GM12878 (cell line): ENCODE measurements around the gene FAM221B. TPM values are rescaled to one million over a fixed set of nuclear protein-coding genes. Genes with fewer than 3 reads are reported as not detected.

Experiments used
- ATAC-seq: fragments of 200-7000 bp; cut with Tn5 transposase; 3 replicates; pipeline ENCODE4 v1.9.1; 2020; ENCODE audit warnings: mild to moderate bottlenecking, moderate library complexity
- BruUV-seq: library from RNA; stranded (reverse); fragments of 400-500 nt; replicated peaks from 2 replicates; lab custom pipeline; 2021; lab: Mats Ljungman, UMichigan
- CTCF ChIA-PET: fragments of 300-600 bp; sonication (Branson Sonifier 250); formaldehyde crosslinking; extraction: SDS; loops from one replicate; lab custom pipeline; 2021; ENCODE audit warnings: inconsistent platforms; lab: Yijun Ruan, JAX
- POLR2A ChIA-PET: fragments of 350-600 bp; formaldehyde crosslinking; extraction: SDS; loops from one replicate; lab custom pipeline; 2021; ENCODE audit warnings: inconsistent platforms; lab: Charles Lee
- RAD21 ChIA-PET: fragments of 300-600 bp; sonication (Branson Sonifier 250); formaldehyde crosslinking; loops from one replicate; lab custom pipeline; 2023; ENCODE audit warnings: antibody characterized with exemption; ENCODE audit not compliant: unreplicated experiment; lab: Charles Lee
- SMC1A ChIA-PET: fragments of 300-600 bp; sonication (Branson Sonifier 250); formaldehyde crosslinking; loops from one replicate; lab custom pipeline; 2023; ENCODE audit not compliant: unreplicated experiment, uncharacterized antibody; lab: Charles Lee
- DNase-seq: peaks from one replicate; pipeline ENCODE4 v3.0.0-alpha.2; 2011; ENCODE audit warnings: low read depth, low spot score
- FAIRE-seq: peaks from 3 replicates; lab custom pipeline; 2011; peaks lifted over from hg19 to GRCh38; lab: Jason Lieb, UNC
- H2AFZ ChIP-seq: 2 replicates; pipeline ENCODE4 v1.6.0; 2011; ENCODE audit warnings: low read depth, low read length, control low read depth; ENCODE audit not compliant: control insufficient read depth
- H3K27ac ChIP-seq: 2 replicates; pipeline ENCODE4 v1.5.1; 2011; ENCODE audit warnings: control low read depth; ENCODE audit not compliant: control insufficient read depth, insufficient read depth
- H3K27me3 ChIP-seq, 2 experiments: replicated peaks in 1 of 2; 2 replicates each; pipeline versions ENCODE4 v1.6.0 to v1.6.1; 2011; ENCODE audit warnings: low read length in 1 of 2; ENCODE audit not compliant: control insufficient read depth in 2 of 2, insufficient read depth in 2 of 2
- H3K36me3 ChIP-seq, 2 experiments: 2 replicates each; pipeline ENCODE4 v1.5.1; 2011; ENCODE audit warnings: low read length in 1 of 2; ENCODE audit not compliant: control insufficient read depth in 2 of 2, insufficient read depth in 2 of 2
- H3K4me1 ChIP-seq: 2 replicates; pipeline ENCODE4 v1.6.1; 2011; ENCODE audit warnings: mild to moderate bottlenecking, low read length, moderate library complexity, mixed read lengths; ENCODE audit not compliant: control insufficient read depth, insufficient read depth
- H3K4me2 ChIP-seq: 2 replicates; pipeline ENCODE4 v1.6.0; 2011; ENCODE audit warnings: control low read depth; ENCODE audit not compliant: control insufficient read depth, insufficient read depth
- H3K4me3 ChIP-seq: fragments of 200-600 bp; sonication (generic); 2 replicates; pipeline ENCODE4 v1.5.1; 2016
- H3K79me2 ChIP-seq: 2 replicates; pipeline ENCODE4 v1.6.0; 2011; ENCODE audit warnings: low read length; ENCODE audit not compliant: control insufficient read depth, insufficient read depth
- H3K9ac ChIP-seq: 2 replicates; pipeline ENCODE4 v1.8.0; 2011; ENCODE audit warnings: low read length, control low read depth, mixed read lengths; ENCODE audit not compliant: control insufficient read depth, insufficient read depth
- H3K9me3 ChIP-seq: replicated peaks from 3 replicates; pipeline ENCODE4 v1.5.1; 2011; ENCODE audit warnings: mild to moderate bottlenecking, low read length; ENCODE audit not compliant: control insufficient read depth, insufficient read depth
- H4K20me1 ChIP-seq: 2 replicates; pipeline ENCODE4 v1.6.0; 2011; ENCODE audit not compliant: control insufficient read depth, insufficient read depth
- ATF7 ChIP-seq: fragments of 450-650 bp; IDR thresholded peaks from 2 replicates; pipeline ENCODE4 v1.6.1; 2016; ENCODE audit warnings: low read depth, mild to moderate bottlenecking
- BCL11A ChIP-seq: IDR thresholded peaks from 2 replicates; pipeline ENCODE4 v1.6.1; 2011; ENCODE audit warnings: low read depth, low read length
- ETV6 ChIP-seq, 2 experiments: fragments of 450-650 bp in 1 of 2; IDR thresholded peaks in 1 of 2; conservative IDR thresholded peaks in 1 of 2; 2 replicates each; pipeline ENCODE4 v1.6.1; 2014; ENCODE audit warnings: antibody characterized with exemption in 1 of 2, borderline replicate concordance in 1 of 2, low read depth in 1 of 2, mild to moderate bottlenecking in 1 of 2, moderate library complexity in 1 of 2
- KLF5 ChIP-seq: fragments of 450-650 bp; IDR thresholded peaks from 2 replicates; pipeline ENCODE4 v1.6.1; 2014; ENCODE audit warnings: mild to moderate bottlenecking; ENCODE audit not compliant: partially characterized antibody
- PML ChIP-seq: IDR thresholded peaks from 2 replicates; pipeline ENCODE4 v1.6.1; 2012; ENCODE audit warnings: low read length, inconsistent platforms
- RCOR1 ChIP-seq: conservative IDR thresholded peaks from 2 replicates; pipeline ENCODE4 v1.6.1; 2012; ENCODE audit warnings: low read depth, low read length, improper control_type of control experiment
- RELA ChIP-seq: fragments of 450-650 bp; IDR thresholded peaks from 2 replicates; pipeline ENCODE4 v1.8.0; 2014; ENCODE audit warnings: borderline replicate concordance; ENCODE audit not compliant: partially characterized antibody
- RUNX3 ChIP-seq: IDR thresholded peaks from 2 replicates; pipeline ENCODE4 v1.6.1; 2012; ENCODE audit warnings: low read length, inconsistent platforms
- ZNF384 ChIP-seq: IDR thresholded peaks from 2 replicates; pipeline ENCODE4 v1.6.1; 2012; ENCODE audit warnings: low read depth, mild to moderate bottlenecking, low read length, improper control_type of control experiment, borderline replicate concordance
- WGBS: methylation state at CpG from one replicate; pipeline ENCODE4 v1.1.6; 2016; ENCODE audit warnings: low lambda C conversion rate; ENCODE audit not compliant: insufficient replicate concordance, insufficient coverage; ENCODE audit errors: missing lambda C conversion rate; 5-methylcytosine and 5-hydroxymethylcytosine counted together
- in situ Hi-C: fragments of 300-500 bp; cut with MboI; formaldehyde crosslinking; loops from 9 replicates; pipeline ENCODE4 v1.14.3; 2018; ENCODE audit warnings: mixed read lengths
- intact Hi-C: fragments of 100-400 bp; cut with micrococcal nuclease; formaldehyde crosslinking; loops from one replicate; pipeline ENCODE4 v1.14.2; 2022; ENCODE audit not compliant: unreplicated experiment
- polyA plus RNA-seq, 11 experiments: library from polyadenylated mRNA; depleted of rRNA in 4 of 11; unstranded in 6 of 11; stranded (reverse) in 5 of 11; fragments of >200 nt; fragmentation: Nextera tagmentation in 4 of 11; fragmentation: Illumina TruSeq in 1 of 11; extraction: Ambion mirVana in 4 of 11; extraction: Trizol in 1 of 11; gene quantifications; 1 replicate in 1 of 11; 2 replicates in 10 of 11; pipeline versions ENCODE4 v1.2.1 to v1.2.3, GENCODE V29; 2011 to 2016; ENCODE audit warnings: inconsistent platforms in 2 of 11, missing spikeins in 2 of 11, low read depth in 1 of 11
- total RNA-seq, 4 experiments: library from RNA; depleted of rRNA in 3 of 4; stranded (reverse); fragments of >200 nt in 3 of 4; fragmentation: Illumina TruSeq in 1 of 4; extraction: Trizol in 1 of 4; gene quantifications; 2 replicates each; pipeline versions ENCODE4 v1.2.1 to v1.2.3, GENCODE V29; 2013 to 2021

FAM221B gene
- total and polyA plus RNA-seq, 10 of the 15 experiments (the other 5 are each of a cell fraction or from before 2014, with no cell fraction given): 0.02 to 0.12 (median 0.04) TPM; not detected in 5

DNA sequence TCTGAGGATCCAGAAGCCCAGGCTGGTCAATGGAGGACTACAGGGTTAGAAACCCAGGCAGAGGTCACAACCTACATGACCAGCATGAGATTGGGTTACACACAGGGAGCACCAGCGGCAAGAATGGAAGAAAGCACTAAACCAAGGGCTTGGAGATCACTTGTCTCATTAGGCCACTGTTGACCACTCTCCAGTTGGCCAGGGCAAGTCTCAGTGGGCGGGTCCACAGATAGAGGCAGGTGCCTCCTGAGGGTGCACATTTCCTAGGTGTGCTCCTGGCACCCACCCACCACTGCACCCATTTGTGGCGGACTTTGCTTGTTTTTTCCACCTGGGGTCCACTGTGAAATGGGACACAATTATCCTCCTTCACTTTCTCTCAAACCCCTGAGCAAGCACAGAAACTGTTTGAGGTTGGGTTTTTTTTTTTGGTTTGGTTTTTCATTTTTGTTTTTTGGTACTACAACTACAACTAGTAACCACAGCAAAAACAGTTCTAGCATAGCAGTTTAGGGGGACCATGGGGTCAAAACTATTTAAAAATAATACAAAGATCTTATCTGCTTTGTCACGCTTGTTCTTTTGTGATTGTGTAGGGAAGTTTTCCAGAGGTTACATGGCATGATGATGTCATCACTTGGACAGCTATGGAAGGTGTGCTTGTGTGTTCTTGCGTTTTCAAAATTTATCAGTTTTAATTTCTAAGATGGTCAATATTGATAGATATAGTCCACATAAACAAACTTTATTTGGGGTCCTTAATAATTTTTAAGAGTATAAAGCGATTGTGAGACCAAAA is 31.0 kb downstream of the FAM221B start:
- ChIA-PET SMC1A (interaction anchor here (0.9 kb wide), 1 partner anchor 9 kb away, joined by 4 read pairs; no protein-coding TSS in a partner anchor), CTCF (interaction anchor here (0.5 to 3.3 kb wide), 6 partner anchors 7 to 153 kb away, joined by 3 to 14 read pairs (median 4); partner anchors contain the start of gene HINT2), POLR2A (interaction anchor here (0.7 kb wide), 1 partner anchor 22 kb away, joined by 4 read pairs; no protein-coding TSS in a partner anchor), RAD21 (no interaction called here)
- no peak overlapping the region for H3K9ac ChIP-seq
- 71% methylated on average over 6 of the region's 6 CpGs for WGBS
- H4K20me1 ChIP-seq: no peaks in the 10 kb centered on the region
- peak; percentile 26; the same call in 1 of the 2 replicates for TF ChIP-seq ZNF384
- TF ChIP-seq RELA: no peak
- peak; percentile 83 for TF ChIP-seq ATF7
- TF ChIP-seq PML: no peak
- no peak for TF ChIP-seq BCL11A
- no peak for TF ChIP-seq RCOR1
- no peak for TF ChIP-seq KLF5
- peak; percentile 60 for TF ChIP-seq RUNX3
- no peak for TF ChIP-seq ETV6 (conservative IDR thresholded peaks at IDR 0.05 in 1 of 2, IDR thresholded peaks at IDR 0.05 in 1 of 2; ENCODE audit: borderline replicate concordance in 1 of 2, low read depth in 1 of 2)
- ATAC-seq: peak; percentile 66
- H3K79me2 ChIP-seq: no peaks in the 10 kb centered on the region
- in situ Hi-C loops: no loop called here
- H3K4me2 ChIP-seq: peak overlapping the region; percentile 21
- no peaks in the 10 kb centered on the region for H3K27me3 ChIP-seq
- no peak overlapping the region for H3K27ac ChIP-seq
- no peak overlapping the region for H2AFZ ChIP-seq
- DNase-seq: no peak
- H3K4me3 ChIP-seq: no peak overlapping the region
- BruUV-seq: no TSS peak
- intact Hi-C loops: no loop called here
- peaks cover 0 to 13% of the 10 kb centered on the region in 2 experiments; a peak in 2 of 4 replicates for H3K36me3 ChIP-seq
- no peaks in the 10 kb centered on the region for H3K9me3 ChIP-seq
- H3K4me1 ChIP-seq: peaks cover 21% of the 10 kb centered on the region
- FAIRE-seq: peak; percentile 41
